NOMO-1 treated with DMSO at 0.1 percent for 48 hours (cell line): ENCODE results near the gene RASAL3.
"Not testable (repeated sequence)": the region's sequence is repeated elsewhere in the genome, so short reads cannot be mapped to it uniquely, and the experiment has no call there.

Experiments
- DNase-seq: peaks from one replicate; lab custom pipeline; 2025; ENCODE audit not compliant: unreplicated experiment; lab: John Stamatoyannopoulos, UW

RASAL3 gene

DNA sequence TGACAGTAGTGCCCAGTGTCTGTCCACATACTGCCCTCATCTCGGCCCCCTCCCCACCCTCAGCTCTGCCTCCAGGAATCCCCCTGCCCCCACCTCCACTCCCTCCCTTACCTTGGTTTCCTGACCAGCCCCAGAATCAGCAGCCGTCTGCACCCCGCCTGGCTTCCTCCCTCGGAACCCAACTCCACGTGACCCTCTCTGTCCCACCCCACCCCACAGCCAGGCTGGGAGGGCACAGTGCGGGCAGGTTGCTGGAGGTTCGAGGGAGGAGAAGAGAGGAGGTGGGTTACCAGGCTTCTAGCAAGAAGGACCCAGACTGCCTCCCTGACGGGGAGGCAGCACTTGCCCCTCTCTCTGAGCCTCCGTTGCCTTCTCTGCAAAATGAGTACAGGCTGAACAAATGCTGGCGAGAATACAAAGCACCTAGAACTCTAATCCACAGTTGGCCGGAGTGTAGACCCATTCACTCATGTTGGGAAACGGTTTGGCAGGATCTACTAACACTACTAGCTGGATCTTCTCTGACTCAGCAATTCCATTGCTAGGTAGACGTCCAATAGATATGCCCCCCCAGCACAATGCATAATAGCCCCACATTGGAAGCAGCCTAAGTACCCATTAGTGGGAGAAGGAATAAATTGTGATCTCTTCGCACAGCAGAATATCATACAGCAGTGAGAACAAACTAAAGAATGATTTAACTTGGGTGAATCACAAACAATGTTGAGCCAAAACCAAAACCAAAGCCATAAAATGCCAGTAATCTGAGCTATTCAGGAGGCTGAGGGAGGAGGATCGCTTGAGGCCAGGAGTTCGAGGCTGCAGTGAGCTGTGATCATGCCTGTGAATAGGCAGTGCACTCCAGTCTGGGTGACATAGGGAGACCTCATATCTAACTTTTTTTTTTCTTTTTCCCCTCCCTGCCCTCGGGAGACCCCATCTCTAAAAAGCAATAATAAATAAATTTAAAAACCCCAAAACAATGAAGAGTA is at the start of gene RASAL3:
TSS of gene RASAL3 (minus strand) at position 151 of the 992 bp plus-strand sequence. CDS start 186 bp downstream, outside the sequence.
- peak; percentile 44 for DNase-seq

DNA sequence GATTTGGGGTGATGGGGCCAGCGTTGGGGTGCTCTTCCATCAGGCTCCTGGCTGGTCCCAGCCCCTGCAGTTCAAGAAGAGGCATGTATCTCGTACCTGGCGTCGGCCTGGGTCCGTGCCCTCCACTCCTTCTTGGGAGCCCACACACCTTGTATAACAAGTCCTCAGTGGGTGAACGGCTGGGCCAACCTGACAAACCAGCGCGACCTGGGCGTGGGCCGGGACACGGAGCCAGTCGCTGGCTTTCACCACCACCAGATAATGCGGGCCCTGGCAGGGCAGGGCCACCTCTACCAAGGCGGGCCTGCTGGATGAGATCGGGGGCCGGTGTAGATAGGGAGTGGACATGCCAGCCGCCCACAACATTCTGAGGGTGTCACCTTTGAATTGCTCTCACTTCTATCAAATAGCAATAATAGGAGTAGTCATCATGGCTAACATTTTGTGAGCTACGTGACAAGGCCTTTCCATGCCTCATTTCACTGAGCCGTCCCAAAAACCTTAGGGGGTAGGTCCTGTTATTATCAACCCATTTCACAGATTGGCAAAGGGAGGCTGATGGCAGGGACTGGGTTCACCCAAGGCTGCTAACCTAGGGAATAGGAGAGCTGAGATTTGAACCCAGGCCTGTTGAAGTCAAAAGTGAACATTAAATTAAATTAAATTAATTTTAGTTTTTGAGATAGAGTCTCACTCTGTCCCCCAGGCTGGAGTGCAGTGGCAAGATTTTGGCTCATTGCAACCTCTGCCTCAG is 47.5 kb upstream of the RASAL3 start:
- no peak for DNase-seq

DNA sequence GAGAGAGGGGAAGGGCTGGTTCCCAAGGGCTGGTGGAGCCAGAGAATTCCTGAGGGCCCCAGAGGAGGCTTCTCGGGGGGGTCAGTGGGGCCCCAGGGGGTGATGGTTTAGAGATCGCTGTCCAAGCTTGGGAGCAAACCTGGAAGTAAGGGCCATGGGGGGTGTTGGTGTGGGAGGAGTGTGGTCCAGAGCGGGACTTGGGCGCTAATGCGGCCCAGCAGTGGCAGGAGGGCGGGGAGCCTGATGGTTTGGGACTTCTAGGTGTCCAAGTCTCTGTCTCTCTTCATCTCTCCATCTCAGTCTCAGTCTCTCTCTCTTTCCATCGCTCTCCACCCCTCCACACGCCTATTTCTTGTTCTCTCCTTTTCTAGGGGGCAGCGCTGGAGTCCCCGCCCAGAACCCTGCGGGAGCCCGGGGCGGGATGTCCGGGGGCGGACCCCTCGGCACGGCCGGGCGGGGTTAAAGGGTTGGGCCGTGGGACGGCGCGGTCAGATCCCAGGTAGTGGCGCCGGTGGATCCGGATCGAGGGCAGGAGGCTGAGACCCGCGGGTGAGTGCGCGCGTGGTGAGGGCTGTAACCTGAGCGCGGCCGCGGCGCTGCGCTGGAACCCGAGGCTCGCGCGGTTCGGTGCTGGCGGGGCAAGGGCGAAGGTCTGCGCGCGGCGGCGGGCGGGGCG is 43.8 kb upstream of the RASAL3 start, which contains the start of gene CYP4F22:
TSS of gene CYP4F22 (plus strand) at position 491 of the 676 bp plus-strand sequence. CDS start 16,812 bp downstream, outside the sequence.
- DNase-seq, result no peak

DNA sequence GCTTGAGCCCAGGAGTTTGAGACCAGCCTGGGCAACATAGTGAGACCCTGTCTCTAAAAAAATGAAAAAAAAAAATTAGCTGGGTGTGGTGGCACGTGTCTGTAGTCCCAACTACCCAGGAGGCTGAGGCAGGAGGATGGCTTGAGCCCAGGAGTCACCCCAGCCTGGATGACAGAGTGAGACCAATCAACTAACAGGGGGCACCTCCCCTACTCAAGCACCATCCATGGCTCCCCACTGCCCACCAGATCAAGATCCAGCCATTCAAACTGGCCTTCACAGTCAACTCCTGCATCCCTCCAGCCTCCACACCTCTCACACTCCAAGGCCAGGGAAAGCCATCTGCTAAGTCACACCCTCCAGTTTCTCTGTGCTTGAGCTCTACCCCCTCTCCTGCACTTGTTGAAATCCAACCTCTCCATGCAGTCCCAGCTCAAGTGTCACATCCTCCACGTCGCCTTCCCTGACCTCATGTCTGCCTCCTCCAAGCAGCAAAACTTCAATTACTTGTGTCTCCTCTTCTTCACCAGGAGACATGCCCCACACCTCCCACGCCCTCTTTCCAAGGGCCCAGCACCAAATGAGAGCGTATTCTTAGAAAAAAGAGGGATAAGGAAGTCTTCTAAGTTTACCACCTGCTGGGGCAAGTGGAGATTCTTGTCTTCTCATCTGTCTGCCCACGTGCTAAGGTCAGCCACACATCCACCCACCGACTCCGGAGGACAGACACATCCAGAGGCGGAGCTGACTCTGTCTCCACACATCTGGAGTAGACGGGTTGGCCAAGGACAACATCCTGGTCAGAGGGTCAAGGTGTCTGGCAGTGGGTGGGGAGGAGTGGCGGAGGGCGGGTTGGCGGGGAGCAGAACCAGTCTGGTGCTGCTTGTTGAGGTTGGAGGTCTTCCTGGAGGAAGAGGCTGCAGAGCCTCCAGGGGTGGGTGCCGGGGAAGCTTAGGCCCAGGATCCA is 43.0 kb upstream of the RASAL3 start:
- DNase-seq, result no peak

DNA sequence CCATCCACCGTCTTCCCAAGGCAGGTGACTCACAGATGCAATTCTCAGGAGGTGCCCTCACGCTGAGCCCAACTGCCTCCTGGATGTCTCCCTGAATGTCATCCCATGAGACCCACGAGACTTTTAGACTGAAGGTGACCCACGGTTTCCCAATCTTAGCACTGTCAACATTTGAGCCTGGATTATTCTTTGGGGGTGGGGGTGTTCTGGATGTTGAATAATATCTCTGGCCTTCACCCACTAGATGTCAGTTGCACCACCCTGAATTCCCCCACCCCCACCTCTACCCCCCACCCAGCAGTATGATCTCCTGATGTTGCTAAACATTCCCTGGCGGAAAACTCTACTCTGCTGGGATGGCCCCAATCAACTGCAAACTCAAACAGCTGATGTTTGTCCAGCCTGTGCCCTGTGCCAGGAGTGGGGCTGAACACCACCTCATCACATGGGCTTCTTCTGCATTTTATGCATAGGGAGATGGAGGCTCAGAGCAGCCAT is 41.8 kb upstream of the RASAL3 start:
- DNase-seq, result no peak

DNA sequence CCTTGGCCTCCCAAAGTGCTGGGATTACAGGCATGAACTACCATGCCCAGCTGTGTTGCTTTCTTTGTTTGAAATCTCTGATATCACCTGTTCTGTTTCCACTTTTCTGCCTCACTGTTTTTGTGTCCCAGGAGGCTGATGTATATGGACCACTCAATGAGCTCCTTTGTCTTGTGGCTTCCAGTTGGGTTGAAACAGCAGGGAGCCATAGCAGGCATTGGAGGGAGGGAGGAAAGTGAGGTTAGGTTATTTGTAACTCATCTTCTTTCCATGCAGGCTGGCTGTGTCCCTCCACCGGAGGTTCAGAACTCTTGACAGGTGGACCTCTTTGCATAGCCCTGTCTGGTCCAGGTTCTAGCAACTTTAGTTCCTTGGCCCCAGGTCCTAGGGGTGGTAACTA is 37.9 kb upstream of the RASAL3 start:
- no peak for DNase-seq

DNA sequence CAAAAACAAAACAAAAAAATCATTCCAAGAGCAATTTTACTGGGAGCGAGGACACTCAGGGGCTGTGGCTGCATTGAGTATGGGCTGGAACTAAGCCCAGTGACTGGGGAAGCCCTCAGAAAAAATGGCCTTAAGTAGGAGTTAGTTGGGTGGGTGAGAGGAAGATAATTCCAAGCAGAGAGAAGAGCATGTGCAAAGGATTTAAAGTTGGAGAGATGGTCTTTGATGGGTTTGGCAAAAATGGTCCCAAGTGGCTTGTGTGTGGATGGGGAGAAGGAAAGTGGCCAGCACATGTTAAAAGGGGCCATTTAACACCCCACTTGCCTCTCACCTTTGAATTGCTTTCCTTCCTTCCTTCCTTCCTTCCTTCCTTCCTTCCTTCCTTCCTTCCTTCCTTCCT is 37.3 kb upstream of the RASAL3 start:
- no peak for DNase-seq

DNA sequence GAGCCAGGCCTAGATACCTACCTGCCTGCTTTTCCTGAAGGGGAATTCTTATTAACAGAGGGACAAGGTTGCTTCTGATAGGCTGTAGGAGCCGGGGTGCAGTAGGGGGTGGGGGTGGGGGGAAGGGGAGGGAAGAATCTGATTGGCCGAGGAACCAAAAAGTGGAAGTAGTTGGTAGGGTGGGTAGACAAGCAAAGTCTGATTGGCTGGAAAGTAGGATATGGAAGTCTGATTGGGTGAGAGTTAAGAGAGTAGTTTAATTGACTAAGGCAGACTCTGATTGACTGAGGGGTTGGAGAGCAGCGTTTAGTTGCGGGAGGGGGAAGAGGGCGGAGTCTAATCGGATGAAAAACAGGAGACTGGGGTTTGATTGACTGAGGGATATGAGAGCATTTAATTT is 34.6 kb upstream of the RASAL3 start:
- no peak for DNase-seq

DNA sequence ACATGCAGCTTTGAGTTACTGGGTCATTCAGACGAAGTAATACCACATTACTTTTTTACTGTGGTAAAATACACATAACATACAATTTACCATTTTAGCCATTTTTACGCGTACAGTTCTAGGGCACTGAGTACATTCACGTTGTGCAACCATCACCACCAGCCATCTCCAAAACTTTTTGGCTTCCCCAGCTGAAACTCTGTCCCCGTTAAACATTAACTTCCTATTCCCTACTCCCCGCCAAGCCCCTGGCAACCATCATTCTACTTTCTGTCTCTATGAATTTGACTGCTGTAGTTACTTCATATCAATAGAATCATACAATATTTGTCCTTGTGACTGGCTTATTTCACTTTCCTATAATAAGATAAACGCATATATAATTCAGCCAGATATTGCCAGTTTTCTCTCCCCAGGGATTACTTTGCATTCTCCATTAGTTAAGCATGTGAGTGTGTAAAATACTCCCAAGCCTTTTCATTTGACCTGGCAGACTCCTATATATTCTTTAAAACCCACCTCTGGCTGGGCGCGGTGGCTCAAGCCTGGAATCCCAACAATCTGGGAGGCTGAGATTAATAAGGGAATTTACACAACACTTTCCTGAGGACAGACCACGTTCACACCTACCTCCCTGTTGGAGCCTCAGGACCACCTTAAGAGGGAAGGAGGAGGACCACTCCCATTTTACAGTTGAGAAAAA is 34.0 kb upstream of the RASAL3 start:
- DNase-seq, result no peak

DNA sequence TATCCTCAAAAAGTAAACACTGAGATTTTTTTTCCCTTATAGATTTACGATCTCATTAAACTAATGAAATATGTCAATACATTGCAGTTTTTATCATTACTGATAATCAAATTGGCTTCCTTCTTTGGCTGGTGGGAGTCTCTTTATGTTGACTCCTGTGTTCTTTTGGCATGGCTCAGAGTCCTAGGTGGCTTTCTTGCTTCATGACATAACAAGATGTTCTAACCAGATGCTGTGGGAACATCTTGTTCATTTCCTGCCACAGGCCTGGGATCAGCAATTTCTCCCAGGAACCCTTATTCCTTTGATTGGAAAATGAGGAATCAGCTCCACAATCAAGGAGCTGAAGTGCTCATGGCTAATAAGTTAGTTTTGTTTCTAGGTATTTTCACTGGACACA is 30.8 kb upstream of the RASAL3 start:
- DNase-seq, result no peak

DNA sequence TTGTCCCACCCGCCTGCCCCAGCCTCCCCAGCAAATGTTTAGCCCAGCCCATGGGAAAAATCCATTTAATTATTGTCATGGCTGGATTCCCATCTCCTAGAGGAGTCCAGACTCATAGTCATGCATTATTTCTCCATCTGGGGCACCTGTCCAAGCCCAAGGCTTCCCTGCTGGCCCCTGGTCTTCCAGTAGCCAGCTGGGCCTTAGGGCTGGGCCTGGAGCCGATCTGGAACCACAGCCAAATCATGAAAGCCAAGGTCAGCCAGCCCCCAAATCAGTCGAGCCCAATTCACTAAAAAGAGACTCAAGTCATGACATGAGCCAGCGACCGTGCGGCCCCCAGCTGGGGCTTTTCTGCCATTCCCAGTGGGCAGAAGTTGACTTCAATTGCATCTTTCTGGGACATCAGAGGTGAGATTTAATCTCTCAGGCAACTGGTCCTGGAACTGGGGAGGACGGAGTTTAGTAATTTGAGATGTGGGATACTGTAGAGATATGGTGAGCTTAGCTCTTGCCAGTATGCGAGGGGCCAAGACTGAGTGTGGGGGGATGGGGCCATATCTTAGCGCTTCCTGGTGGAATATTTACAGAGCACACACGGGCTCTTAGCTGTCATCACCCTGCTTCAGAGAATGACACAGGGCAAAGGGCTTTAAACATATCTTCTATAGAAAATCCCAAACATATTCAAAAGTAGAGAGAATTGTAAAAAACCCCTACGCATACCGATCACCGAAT is 24.3 kb upstream of the RASAL3 start:
- DNase-seq, result no peak

DNA sequence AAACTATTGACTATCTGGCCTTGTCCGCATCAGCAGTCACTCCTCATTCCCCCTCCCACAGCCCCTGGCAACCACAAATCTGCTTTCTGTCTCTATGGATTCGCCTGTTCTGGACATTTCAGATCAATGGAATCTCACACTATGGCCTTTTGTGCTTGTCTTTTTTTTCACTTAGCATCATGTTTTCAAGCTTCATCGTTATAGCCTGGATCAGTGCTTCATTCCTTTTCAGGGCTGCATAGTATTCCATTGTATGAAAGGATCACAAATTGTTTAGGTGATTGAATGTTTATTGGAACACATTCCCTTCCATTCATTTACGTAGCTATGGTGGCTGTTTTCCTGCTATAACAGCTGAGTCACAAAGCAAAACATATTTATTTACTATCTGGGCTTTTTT is 22.7 kb upstream of the RASAL3 start:
- DNase-seq, result no peak

DNA sequence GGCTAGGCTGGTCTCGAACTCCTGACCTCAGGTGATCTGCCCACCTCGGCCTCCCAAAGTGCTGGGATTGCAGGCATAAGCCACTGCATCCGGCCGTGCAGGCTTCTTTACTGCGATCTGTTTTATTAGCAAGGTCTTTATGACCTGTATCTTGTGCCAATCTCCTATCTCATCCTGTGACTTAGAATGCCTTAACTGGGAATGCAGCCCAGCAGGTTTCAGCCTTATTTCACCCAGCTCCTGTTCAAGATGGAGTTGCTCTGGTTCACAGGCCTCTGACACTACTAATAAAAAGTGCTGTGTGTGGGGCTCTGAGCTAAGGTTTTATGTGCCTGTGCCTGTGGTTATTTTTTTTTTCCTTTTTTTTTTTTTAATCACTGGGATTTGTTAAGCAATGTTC is 21.4 kb upstream of the RASAL3 start:
- not testable (repeated sequence) for DNase-seq

DNA sequence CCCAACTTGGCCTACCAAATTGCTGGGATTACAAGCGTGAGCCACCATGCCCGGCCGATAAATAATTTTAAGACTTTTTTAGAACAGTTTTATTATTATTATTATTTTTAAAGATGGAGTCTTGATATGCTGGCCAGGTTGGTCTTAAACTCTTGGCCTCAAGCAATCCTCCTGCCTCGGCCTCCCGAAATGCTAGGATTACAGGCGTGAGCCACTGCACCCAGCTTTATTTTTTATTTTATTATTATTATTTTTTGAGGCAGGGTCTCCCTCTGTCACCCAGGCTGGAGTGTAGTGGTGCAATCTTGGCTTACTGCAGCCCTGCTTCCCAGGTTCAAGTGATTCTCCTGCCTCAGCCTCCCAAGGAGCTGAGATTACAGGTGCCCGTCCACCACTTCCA is 16.7 kb upstream of the RASAL3 start:
- DNase-seq, result not testable (repeated sequence)

DNA sequence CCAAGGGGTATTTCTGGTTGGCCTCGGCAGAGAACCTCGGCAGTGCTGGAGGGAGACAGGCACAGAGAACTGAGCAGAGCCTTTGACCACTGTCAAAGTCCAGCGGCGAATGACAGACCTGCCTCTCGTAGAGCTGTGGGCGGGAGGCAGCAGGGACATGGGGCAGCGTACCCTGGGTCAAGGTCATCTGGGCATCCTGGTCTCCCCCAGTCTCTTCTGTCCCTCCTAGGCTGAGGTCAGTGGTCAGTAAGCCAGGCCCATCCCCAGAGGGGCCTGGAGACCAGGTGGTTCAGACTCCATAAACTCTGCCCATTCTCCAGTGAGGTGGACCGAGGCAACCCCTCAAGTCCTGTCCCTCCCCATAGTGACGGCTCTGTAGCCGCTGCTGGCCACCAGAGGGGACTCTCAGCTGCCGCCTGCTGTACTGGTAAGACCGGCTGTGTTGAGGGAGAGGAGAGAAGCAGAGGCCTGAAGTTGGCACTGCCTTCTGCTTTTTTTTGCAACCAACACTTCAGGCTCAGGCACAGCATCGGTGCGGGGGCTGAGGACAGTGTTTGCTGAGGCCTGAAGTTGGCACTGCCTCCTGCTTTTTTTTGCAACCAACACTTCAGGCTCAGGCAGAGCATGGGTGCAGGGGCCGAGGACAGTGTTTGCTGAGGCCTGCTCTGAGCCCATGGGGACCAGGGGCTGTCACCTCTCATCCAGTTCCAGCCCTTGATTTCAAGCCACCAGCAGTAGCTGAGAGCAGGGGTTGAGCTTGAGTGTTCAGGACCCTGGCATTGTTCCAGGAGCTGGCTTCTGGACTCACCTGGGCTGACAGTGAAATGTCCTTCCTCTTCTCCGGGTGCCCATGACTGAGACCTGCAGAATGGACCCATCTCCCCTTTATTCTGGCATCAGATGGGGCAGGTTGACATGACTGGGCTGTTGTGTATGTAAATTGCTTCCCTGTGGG is 15.3 kb upstream of the RASAL3 start, which contains the start of gene PGLYRP2:
TSS of gene PGLYRP2 (minus strand) at position 111 of the 955 bp plus-strand sequence. CDS start 130 bp downstream, outside the sequence.
- DNase-seq, result no peak

DNA sequence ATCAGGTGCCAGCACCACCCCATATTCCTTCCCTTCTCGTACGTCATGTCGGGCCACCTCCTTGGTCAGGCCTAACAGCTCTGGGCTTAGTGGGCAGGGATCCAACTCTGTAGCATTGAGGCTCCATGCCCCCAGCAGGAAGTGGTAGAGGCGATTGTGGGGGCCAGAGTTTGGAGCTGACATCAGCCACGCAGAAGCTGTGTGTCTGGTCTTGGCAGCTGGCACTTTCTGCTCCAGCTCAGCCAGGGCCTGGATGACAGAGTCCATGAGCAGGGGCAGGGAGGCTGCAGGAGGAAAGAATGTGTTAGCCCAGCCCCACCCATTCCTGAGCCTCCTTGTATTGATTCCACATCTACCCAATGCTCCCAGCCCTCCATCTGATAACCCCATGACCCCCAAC is 12.0 kb upstream of the RASAL3 start:
- no peak for DNase-seq

DNA sequence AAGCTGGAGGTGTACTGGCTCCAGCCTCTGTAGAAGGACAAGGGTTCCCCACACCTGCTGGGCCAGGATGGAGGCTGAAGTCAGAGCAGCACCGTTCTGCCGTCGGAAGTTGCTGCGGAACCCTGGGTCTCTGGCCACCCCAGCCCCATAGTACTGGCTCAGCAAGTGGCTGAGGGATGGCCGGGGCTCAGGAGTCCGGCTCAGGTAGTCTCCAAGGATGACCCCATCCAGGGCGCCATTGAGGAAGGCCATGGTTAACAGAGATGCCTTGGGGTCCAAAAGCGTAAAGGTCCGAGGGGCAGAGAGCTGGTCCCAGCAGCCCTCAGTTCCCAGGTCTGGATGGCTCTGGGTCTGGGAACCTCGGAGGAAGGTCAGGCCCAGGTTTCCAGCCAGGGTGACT is 11.3 kb upstream of the RASAL3 start:
- no peak for DNase-seq
